OCI-LY3 (cell line): Measurements from ENCODE around the gene HDAC4.

Experiments
- CTCF ChIP-seq: fragments of 200-600, 300-600 bp; sonication (generic); IDR thresholded peaks from 2 replicates; pipeline ENCODE4 v1.5.1; 2014; ENCODE audit warnings: antibody characterized with exemption, low read length, low read depth
- EZH2phosphoT487 ChIP-seq: fragments of 200-600 bp; shearing (Covaris generic); IDR thresholded peaks from 2 replicates; pipeline ENCODE4 v1.6.1; 2018; ENCODE audit warnings: antibody characterized with exemption, mixed run types, low read depth

- TF ChIP-seq CTCF (no peak), EZH2phosphoT487 (no peak)
Observed at GRCh38 chr2:239257511-239257937, 143.3 kb downstream of the HDAC4 start.
